22Rv1 (cell line): ENCODE results near the gene KIF26B.
"Not testable (repeated sequence)": the region's sequence is repeated elsewhere in the genome, so short reads cannot be mapped to it uniquely, and the experiment has no call there.

Experiments used
- H3K27ac ChIP-seq: fragments of 450-650 bp; 2 replicates; pipeline ENCODE4 v1.5.1; 2017
- ZFX ChIP-seq: fragments of 450-650 bp; IDR thresholded peaks from 2 replicates; pipeline ENCODE4 v1.6.1; 2017; ENCODE audit warnings: antibody characterized with exemption, borderline replicate concordance
- TF ChIP-seq, protein P1 (sequence below): fragments of 450-650 bp; IDR thresholded peaks from 2 replicates; pipeline ENCODE4 v1.5.1; 2017; ENCODE audit warnings: mild to moderate bottlenecking

KIF26B gene

DNA sequence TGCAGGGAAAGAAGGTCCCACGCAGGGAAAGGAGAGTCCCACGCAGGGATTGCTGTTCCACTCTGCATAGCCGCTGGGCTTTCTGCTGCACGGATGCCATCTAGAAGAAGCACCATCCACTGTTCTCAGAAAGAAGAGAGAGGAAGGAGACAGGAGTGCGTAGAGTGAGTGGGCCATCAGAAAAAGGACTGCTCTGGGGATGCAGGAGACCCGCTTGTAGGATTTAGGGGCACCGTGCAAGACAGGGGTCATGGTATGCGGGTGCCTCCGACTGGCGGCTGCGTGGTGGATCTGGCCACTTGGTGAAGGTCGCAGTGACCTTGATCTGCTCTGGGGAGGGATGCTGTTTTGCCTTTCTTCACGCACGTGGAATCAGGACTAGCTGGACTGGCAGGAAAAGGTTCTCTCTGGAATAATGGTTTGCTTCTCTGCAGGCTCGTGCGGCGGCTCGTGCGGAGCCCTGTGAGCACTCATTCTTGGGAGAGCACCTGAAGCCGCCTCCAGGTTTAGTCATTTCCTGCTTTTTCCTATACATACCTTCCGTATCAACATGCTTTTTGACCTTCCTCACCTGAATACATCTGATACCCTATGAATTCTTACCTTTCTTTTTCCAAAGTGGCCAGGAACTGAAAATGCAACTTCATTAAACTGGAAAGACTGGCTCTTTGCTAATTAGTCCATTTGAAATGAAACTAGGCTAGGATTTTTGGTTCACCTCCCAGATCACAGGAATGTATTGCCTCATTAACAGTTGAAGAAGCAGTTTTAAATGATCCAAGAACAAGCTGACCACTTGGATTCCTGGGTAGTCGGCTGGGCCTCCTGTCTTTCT is 181.6 kb downstream of the KIF26B start:
- no peak overlapping the region for H3K27ac ChIP-seq
- TF ChIP-seq, protein P1, sequence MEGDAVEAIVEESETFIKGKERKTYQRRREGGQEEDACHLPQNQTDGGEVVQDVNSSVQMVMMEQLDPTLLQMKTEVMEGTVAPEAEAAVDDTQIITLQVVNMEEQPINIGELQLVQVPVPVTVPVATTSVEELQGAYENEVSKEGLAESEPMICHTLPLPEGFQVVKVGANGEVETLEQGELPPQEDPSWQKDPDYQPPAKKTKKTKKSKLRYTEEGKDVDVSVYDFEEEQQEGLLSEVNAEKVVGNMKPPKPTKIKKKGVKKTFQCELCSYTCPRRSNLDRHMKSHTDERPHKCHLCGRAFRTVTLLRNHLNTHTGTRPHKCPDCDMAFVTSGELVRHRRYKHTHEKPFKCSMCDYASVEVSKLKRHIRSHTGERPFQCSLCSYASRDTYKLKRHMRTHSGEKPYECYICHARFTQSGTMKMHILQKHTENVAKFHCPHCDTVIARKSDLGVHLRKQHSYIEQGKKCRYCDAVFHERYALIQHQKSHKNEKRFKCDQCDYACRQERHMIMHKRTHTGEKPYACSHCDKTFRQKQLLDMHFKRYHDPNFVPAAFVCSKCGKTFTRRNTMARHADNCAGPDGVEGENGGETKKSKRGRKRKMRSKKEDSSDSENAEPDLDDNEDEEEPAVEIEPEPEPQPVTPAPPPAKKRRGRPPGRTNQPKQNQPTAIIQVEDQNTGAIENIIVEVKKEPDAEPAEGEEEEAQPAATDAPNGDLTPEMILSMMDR: no peak
- no peak for TF ChIP-seq ZFX

DNA sequence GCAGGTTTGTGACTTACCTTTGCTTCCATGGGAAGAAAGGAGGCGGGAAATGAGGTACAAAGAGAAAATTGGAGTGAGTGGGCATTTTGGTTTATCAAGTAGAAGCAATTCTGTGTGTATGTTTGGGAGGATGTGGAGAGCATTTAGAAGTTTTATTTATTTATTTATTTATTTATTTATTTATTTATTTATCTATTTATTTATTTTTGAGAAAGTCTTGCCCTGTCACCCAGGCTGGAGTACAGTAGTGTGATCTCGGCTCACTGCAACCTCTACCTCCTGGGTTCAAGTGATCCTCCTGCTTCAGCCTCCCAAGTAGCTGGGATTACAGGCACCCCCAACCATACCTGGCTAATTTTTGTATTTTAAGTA is 182.2 kb downstream of the KIF26B start:
- H3K27ac ChIP-seq: not testable (repeated sequence)

DNA sequence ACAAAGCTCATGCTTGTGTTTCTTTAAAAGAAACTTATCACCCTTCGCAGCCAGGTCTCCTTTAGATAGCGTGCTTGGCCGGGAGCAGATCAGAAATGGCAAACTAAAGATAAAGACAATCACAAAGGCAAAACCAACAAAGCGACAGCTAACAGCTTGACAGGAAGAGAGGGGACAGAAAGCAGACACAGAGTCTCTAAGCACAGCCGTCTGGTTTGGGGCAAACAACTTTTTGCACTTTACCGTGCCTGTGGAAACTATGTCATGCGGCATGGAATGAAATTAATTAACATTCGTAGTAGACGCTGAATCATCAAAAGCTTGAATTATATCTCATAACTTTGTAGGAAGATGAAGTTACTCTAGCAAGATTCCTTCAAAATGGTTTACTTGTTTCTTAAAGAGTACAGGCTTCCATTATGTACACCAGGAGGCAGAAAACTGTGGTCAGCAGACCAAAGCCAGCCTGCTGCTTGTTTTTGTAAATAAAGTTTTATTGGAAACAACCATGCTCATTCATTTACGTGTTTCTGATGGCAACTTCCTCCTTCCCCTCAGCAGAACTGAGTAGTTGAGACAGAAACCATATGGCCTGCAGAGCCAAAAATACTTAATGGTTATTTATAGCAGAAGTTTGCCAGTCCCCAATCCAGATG is 183.2 kb downstream of the KIF26B start:
- no peak overlapping the region for H3K27ac ChIP-seq
- TF ChIP-seq ZFX: no peak
- TF ChIP-seq, protein P1: no peak

DNA sequence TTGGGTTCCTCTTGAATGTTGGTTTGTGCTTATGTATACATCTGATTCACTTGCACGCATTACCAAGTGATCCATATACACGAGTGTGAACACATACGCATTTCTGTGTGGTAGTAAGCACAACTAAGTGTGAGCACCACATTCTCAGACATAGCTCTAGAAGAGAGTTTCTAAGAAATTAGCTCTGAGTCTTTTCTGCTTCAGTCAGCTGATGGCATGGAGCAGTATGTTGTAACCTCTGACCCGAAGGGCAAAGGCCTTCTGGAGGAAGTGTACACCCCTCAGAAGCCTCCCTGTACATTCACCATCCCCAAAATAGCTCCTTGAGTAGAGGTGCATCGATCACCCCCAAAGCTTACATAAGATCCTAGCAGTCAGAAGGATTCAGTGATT is 183.7 kb downstream of the KIF26B start:
- TF ChIP-seq ZFX: no peak
- TF ChIP-seq, protein P1: no peak

DNA sequence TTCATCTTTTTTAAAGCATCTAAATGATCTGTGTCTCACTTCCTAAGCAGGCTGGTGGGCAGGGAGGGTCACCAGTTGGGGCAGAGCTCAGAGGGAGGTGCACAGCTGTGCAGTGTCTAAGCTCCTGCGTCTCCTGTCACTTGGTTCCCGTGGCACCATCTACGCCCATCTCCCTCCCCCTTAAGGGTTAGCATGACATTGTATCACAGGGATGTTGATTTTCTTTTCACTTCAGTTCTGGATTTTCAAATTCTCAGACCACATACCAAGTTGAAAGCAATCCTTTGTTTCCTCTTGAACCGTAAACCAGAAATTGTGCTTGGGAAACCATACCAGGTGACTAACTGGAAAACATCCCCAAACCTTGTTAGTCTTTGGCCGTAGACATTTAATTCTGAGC is 187.0 kb downstream of the KIF26B start:
- H3K27ac ChIP-seq: no peak overlapping the region
- no peak for TF ChIP-seq ZFX
- TF ChIP-seq, protein P1: no peak

More for the DNA sequence above, 183.7 kb downstream of the KIF26B start:
- no peak overlapping the region for H3K27ac ChIP-seq

DNA sequence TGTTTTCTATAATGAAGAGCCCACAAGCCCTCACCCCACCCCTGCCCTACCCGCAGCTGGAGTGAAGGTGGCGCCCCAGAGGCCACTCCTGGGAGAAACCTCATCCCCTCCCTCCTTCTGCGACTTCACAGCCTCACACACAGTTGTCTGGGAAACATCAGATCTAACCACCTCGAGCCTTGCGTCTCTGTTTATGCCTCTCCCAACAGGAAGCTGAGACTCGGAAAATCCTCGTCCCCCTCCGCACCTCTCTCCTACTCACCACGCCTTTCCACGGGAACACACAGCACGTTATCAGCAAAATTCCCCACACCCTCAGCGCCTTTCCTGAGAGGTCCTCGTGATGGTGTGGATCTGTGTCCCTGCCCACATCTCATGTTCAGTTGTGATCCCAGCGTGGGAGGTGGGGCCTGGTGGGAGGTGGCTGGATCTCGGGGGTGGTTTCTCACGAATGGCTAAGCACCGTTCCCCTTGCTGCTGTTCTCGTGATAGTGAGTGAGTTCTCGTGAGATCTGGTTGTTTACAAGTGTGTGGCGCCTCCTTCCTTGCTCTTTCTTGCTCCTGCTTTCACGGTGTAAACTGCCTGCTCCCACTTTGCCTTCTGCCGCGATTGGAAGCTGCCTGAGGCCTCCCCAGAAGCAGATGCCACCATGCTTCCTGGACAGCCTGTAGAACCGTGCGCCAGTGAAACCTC is 190.6 kb downstream of the KIF26B start:
- TF ChIP-seq, protein P1: no peak
- TF ChIP-seq ZFX: no peak
- H3K27ac ChIP-seq: no peak overlapping the region

DNA sequence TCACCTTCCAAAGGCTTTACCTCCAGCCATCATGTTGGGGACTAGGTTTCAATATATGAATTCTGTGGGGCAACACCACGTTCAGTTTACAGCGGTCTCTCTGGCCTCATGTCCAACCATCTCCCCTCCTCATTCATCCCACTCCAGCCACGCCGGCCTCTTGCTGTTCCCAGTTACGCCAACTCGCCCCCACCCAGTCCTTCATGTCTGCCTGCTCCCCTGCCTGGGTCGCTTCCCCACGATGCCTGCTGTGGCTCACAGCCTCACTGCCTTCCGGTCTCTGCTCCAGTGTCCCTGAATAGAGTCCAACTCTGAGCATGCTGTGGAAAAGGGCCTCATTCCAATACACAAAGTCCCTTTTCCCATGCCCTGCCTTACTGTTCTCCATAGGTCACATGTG is 193.8 kb downstream of the KIF26B start:
- TF ChIP-seq, protein P1: no peak
- no peak for TF ChIP-seq ZFX
- no peak overlapping the region for H3K27ac ChIP-seq
